ENCODE measurements around the gene NAV1.

DNA sequence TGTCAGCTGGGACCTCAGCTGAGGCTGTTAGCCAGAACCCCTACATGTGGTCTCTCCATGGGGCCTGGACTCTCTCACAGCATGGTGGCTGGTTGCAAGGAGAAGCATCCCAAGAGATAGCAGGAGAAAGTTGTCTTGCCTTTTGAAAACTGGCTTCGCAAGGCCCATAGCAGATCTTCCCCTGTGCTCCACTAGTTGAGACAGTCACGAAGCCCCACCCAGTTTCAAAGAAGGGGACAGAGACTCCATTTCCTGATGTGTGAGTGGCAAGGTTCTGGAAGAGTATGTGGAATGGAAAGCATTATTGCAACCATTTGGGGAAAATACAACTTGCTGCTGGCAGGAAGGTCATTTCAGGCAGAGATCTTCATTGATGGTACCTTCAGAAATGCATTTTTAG lies 24.5 kb upstream of the NAV1 start:
- TF ChIP-seq FOXA1 (IDR thresholded peaks at IDR 0.05) (no peak), GABPA (IDR thresholded peaks at IDR 0.05 in 1 of 2, conservative IDR thresholded peaks at IDR 0.05 in 1 of 2) (no peak), TAF1 (conservative IDR thresholded peaks at IDR 0.05) (no peak), EGR1 (IDR thresholded peaks at IDR 0.05; ENCODE audit: low read depth in 2 of 2) (no peak), YY1 (IDR thresholded peaks at IDR 0.05) (no peak), HNF4A (conservative IDR thresholded peaks at IDR 0.05) (no peak), JUND (IDR thresholded peaks at IDR 0.05) (no peak), RXRA (IDR thresholded peaks at IDR 0.05) (no peak), RAD21 (IDR thresholded peaks at IDR 0.05) (no peak), SP1 (IDR thresholded peaks at IDR 0.05) (no peak)
- TF ChIP-seq, protein P1, sequence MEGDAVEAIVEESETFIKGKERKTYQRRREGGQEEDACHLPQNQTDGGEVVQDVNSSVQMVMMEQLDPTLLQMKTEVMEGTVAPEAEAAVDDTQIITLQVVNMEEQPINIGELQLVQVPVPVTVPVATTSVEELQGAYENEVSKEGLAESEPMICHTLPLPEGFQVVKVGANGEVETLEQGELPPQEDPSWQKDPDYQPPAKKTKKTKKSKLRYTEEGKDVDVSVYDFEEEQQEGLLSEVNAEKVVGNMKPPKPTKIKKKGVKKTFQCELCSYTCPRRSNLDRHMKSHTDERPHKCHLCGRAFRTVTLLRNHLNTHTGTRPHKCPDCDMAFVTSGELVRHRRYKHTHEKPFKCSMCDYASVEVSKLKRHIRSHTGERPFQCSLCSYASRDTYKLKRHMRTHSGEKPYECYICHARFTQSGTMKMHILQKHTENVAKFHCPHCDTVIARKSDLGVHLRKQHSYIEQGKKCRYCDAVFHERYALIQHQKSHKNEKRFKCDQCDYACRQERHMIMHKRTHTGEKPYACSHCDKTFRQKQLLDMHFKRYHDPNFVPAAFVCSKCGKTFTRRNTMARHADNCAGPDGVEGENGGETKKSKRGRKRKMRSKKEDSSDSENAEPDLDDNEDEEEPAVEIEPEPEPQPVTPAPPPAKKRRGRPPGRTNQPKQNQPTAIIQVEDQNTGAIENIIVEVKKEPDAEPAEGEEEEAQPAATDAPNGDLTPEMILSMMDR (IDR thresholded peaks at IDR 0.05; ENCODE audit: low read depth, low read length, missing input control): no peak
- TF ChIP-seq, protein P2, sequence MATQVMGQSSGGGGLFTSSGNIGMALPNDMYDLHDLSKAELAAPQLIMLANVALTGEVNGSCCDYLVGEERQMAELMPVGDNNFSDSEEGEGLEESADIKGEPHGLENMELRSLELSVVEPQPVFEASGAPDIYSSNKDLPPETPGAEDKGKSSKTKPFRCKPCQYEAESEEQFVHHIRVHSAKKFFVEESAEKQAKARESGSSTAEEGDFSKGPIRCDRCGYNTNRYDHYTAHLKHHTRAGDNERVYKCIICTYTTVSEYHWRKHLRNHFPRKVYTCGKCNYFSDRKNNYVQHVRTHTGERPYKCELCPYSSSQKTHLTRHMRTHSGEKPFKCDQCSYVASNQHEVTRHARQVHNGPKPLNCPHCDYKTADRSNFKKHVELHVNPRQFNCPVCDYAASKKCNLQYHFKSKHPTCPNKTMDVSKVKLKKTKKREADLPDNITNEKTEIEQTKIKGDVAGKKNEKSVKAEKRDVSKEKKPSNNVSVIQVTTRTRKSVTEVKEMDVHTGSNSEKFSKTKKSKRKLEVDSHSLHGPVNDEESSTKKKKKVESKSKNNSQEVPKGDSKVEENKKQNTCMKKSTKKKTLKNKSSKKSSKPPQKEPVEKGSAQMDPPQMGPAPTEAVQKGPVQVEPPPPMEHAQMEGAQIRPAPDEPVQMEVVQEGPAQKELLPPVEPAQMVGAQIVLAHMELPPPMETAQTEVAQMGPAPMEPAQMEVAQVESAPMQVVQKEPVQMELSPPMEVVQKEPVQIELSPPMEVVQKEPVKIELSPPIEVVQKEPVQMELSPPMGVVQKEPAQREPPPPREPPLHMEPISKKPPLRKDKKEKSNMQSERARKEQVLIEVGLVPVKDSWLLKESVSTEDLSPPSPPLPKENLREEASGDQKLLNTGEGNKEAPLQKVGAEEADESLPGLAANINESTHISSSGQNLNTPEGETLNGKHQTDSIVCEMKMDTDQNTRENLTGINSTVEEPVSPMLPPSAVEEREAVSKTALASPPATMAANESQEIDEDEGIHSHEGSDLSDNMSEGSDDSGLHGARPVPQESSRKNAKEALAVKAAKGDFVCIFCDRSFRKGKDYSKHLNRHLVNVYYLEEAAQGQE (IDR thresholded peaks at IDR 0.05): no peak
- TF ChIP-seq, protein P3, sequence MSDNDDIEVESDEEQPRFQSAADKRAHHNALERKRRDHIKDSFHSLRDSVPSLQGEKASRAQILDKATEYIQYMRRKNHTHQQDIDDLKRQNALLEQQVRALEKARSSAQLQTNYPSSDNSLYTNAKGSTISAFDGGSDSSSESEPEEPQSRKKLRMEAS (IDR thresholded peaks at IDR 0.05): no peak
